Adrenal gland (tissue), 5 donors: ENCODE results near the gene TBX15.

Experiments
- CTCF ChIP-seq, 6 experiments: fragments of 450-650 bp in 4 of 6; fragments of 200-600 bp in 2 of 6; sonication (generic) in 1 of 6; IDR thresholded peaks; 1 replicate in 5 of 6; 2 replicates in 1 of 6; pipeline versions ENCODE4 v1.5.1 to v1.8.0; 2016 to 2021; ENCODE audit warnings: antibody characterized with exemption in 6 of 6, mild to moderate bottlenecking in 2 of 6, moderate library complexity in 1 of 6
- POLR2A ChIP-seq, 2 donors: fragments of 450-650 bp; IDR thresholded peaks; one replicate each; pipeline ENCODE4 v1.6.1; 2017; ENCODE audit warnings: antibody characterized with exemption in 2 of 2, mild to moderate bottlenecking in 2 of 2, moderate library complexity in 1 of 2
- donor health status: DM: no; HTN: no; CAD: no.

GRCh38 chr1:118997225-118997624 lies 9.1 kb upstream of the TBX15 start:
- TF ChIP-seq CTCF (IDR thresholded peaks at IDR 0.05): no peak
- TF ChIP-seq POLR2A (IDR thresholded peaks at IDR 0.05): no peak
